Limb (tissue), 2 donors: Measurements from ENCODE around the gene HDC.

Source experiments
- DNase-seq, 2 donors: peaks; one replicate each; pipeline ENCODE4 v3.0.0-alpha.2; 2016; ENCODE audit errors: extremely low spot score in 2 of 2

HDC gene

DNA sequence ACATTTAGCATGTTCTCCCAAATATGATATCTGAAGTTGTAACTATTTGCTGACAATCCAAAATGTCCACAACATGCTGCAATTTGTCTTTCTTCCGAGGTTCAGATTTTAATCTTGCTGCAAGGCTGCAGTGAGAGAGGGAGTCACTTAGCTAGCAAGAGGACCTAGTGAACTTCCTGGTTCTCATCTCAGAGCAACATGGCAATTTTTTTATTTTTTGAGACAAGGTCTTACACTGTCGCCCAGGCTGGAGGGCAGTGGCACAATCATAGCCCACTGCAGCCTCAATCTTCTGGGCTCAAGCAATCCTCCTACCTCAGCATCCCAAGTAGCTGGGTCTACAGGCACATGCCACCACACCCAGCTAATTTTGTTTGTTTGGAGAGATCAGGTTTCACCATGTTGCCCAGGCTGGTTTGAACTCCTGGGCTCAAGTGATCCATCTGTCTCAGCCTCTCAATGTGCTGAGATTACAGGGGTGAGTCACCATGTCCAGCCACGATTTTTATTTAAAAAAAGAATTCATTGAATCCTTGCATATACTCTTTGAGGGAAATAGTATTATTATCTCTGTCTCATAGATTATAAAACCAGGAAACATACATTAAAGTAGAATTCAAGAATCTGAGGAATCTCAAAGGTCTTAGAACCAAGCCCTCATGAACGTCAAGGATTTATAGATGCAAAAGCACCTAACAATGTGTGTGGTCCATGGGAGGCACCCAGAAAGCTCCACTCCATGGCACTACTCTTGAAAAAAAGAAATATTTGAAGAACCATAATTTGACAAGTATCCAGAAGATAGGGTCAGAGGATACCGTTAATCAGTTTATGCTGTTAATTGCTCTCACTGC is 9.1 kb downstream of the HDC start:
- no peak for DNase-seq

- DNase-seq = no peak
These were observed 13.0 kb downstream of the HDC start for GRCh38 chr15:50252556-50252955.

GRCh38 chr15:50251638-50252182 is 13.8 kb downstream of the HDC start:
- DNase-seq = no peak

DNA sequence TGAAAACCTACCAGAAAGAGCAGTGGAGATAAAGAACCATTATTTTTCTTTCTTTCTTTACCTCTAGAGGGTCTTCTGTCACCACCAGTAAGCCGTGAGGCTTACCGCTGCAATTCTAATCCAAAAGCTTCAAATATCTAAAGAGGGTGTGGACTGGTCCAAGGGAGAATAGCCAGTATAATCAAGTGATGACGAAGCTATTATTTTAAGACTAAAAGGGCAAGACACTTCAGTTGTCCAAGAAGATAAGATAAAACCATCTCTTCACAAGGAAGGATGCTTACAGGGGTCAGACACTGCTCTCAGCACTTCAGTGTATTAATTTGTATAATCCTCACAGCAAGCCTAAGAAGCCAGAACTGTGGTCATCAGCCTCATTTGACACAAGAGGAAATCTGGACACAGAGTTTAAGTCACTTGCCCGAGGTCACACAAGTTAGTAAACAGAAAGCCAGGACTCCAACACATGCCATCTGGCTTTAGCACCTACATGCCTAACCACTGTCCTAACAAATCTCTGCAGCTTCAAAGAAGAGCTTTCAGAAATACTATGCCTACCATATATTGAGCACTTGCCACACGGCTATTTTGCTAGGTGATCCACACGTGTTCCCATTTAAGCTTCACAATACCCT is 14.6 kb downstream of the HDC start:
- no peak for DNase-seq

DNA sequence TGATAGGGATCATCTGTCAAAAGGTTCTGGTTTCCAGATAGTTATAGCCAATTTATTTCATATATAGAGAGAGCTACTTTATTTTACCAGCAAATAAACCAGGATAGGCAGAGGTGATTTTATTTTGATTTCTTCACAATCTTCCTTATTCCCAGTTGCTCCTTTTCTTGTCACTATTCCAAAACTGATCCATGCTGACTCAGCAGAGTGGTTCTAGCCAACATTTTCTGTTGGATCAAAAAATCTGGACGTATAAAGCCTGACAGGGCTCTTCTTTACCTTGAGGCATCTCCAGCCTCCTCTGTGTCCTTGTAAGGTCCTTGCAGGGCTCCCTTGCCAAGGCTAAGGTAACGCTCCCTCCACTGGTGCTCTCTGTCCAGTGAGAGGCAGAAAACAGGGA is 15.8 kb downstream of the HDC start:
- DNase-seq = no peak

GRCh38 chr15:50248994-50249582 is 16.4 kb downstream of the HDC start:
- no peak for DNase-seq

DNA sequence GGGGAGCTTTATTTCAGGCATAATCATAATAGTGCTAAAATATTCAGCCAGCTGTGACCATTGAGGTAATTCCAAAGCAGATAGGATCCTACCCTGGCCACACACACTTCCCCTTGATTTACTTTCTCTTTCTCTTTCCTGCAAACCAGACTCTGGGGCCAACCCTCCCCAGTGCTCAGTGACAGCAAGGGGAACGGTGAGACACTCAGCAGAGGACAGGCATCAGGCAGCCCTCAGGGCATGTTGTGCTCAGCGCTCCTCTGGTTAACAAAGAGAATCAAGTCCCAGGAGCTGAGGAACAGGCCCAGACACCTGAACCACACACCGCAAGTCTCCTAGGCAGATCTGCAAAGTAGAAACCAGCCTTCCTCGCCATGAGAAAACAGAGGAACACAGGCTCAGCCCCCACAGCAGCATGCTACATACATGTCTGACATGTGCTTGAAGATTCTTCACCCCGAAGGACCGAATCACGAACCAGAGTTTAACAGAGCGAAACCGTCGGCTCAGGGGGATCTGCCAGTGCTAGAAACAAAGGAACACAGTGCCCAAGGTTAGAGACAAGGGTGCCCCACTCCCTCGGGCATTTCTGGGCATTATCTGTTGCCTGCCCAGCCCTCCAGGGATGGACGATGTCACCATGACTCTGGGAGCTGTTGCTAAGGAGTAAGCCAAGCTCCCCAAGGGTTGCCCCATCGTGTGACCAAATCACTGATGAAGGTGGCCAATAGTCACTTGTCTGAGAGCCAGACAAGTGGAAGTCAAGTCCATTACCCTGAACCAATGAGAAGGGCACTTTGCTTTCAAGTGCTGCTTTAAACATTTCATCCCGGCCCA is 17.5 kb downstream of the HDC start:
- DNase-seq = no peak

DNA sequence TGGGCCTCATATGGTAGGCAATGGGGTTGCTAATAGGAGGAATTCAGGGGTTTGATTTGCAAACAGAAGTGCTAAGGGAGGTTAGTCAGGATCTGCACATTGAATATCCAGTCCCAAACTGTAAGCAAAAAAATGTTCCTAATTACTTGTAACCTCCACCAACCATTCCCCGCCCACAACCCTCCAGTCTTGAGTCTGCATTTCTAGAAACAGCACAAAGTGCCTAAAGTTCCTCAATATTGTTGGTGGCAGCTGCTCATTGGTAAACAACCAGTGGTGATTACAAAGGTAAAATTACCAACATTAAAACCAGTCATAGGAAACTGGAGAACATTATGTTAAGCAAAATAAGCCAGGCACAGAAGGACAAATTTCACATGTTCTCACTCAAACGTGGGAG is 18.9 kb downstream of the HDC start:
- DNase-seq = no peak

DNA sequence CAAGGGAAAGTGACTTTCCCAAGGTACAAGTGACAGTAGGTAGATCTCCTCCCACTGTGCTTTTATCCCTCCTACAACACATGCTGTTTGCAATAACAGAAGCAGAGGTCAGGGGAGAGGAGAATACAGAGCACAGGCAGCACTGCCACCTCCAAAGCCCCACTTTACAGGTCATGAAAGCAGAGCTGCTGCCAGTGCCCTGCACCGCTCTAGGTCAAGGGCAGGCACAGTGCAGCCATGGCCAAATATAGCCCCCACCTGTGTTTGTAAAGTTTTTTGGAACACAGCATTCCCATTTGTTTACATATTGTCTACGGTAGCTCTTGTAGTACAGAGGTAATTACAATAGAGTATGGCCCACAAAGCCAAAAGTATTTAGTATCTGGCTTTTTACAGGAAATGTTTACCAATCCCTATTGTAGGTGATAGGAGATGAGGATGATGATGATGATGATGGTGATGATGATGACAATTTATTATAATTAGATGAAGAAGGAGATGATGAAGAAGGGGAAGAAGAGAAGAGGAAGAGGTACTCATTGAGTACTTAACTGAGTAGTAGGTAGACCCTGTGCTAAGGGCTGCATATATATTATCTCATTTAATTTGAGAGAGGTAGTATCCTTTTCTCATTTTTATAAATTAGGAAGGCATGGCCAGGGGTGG is 20.4 kb downstream of the HDC start:
- DNase-seq = no peak

GRCh38 chr15:50244153-50244552 is 21.4 kb downstream of the HDC start:
- no peak for DNase-seq

GRCh38 chr15:50241684-50242450 is 23.7 kb downstream of the HDC start:
- no peak for DNase-seq

- DNase-seq = no peak
These were observed 27.3 kb downstream of the HDC start for GRCh38 chr15:50238255-50238654.

DNA sequence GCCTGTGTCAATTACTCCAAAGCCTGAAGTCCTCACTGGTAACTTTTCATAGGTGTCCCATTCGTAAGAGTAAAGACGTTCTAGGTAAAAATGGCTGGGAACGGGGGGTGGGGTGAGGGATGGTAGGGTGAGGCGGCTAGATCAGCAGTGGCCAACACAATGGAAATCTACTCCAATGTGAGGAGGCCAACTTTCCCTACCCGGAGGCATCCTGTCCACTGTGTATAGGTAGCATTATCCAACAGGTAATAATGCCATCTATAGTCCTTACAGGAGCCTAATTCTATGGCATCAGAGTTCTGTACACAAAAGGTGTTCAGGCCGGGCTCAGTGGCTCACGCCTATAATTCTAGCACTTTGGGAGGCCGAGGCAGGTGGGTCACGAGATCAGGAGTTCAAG is 29.1 kb downstream of the HDC start:
- DNase-seq = no peak

GRCh38 chr15:50235794-50236193 is 29.7 kb downstream of the HDC start:
- DNase-seq = no peak

GRCh38 chr15:50234764-50235163 is 30.8 kb downstream of the HDC start:
- DNase-seq = no peak

DNA sequence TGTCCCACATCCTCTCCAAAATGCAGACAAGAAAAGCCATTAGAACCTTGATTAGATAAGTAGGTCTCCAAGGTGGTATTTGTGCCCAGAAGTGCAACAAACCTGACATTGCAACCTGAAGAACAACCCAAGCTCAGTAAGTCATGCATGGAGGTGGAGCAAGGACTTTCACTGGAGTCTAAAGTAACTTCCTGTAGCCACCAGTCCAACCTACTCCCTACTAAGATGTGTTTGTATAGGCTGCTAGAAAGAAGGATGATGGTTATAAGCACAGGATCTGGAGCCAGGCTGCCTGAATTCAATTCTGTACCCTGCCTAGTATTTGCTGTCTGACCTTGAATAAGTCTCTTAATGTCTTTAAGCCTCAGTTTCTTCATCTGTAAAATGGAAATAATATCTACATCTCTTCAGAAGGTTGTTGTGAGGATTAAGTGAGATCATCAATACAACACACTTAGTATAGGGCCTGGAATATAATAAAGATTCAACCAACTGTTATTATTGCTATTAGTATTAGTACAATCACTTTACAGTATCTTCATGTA is 32.3 kb downstream of the HDC start:
- no peak for DNase-seq

DNA sequence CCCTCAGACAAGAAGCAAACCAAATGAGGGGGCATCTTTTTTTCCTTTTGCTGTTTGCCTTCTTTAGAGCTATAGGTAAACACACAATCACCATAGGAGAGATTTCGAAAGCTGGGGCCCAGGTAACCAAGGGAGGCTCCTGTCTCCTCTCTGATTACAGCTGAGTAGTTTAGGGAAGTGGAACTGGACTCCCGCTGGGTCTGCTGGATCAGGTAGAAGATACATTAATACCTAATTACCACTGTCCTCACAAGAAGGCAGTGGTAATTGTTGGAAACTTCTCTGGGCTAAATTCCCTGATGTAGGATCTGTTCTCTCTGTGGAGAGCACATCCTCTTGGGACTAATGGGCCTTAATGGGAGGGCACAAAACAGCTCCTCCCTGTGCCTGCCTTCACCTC is 32.7 kb downstream of the HDC start:
- no peak for DNase-seq

- no peak for DNase-seq
These were observed 33.8 kb downstream of the HDC start for GRCh38 chr15:50231761-50232160.

- no peak for DNase-seq
These were observed 36.2 kb downstream of the HDC start for GRCh38 chr15:50229336-50229735.

DNA sequence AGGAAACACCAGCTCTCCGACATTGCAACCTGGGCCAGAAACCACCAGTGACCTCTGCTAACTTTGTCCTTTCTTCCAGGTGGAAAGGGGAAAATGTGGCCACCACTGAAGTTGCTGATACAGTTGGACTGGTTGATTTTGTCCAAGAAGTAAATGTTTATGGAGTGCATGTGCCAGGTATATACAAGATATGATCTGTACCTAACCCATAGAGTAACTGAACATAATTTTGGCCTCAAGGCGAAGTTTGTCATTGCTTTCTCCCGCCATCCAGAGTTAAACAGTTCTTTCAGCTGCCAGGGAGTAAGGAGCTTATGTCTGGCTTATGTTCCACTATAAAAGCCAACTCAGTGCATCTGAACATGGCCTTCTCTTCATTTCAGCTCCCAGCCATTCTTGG is 36.7 kb downstream of the HDC start:
- no peak for DNase-seq
